Adrenal gland (tissue), 19 donors: ENCODE data around the gene RGMB. TPM values are rescaled to one million over a fixed set of nuclear protein-coding genes. Genes with fewer than 3 reads are reported as not detected.

Experiments
- DNase-seq, 7 donors: peaks; one replicate each; pipeline ENCODE4 v3.0.0-alpha.2; 2019 to 2020
- H3K27ac ChIP-seq, 5 donors: fragments of 200-600 bp; sonication (generic) in 4 of 5; 1 replicate in 3 of 5; 2 replicates in 2 of 5; pipeline versions ENCODE4 v1.5.1 to v1.8.0; 2016 to 2020; ENCODE audit warnings: mild to moderate bottlenecking in 1 of 5
- H3K27me3 ChIP-seq: fragments of 200-600 bp; 2 replicates; pipeline ENCODE4 v1.8.0; 2021
- H3K36me3 ChIP-seq, 2 donors: fragments of 200-600 bp; replicated peaks in 1 of 2; 1 replicate in 1 of 2; 2 replicates in 1 of 2; pipeline versions ENCODE4 v1.5.1 to v1.8.0; 2018 to 2022
- H3K4me1 ChIP-seq, 2 donors: fragments of 200-600 bp; replicated peaks in 1 of 2; 1 replicate in 1 of 2; 2 replicates in 1 of 2; pipeline versions ENCODE4 v1.5.1 to v1.8.0; 2018 to 2021
- H3K4me3 ChIP-seq, 4 donors: fragments of 200-600 bp; sonication (generic) in 3 of 4; one replicate each; pipeline ENCODE4 v1.5.1; 2016 to 2018
- H3K9me3 ChIP-seq, 3 donors: fragments of 200-600 bp; sonication (generic) in 1 of 3; replicated peaks in 1 of 3; 1 replicate in 2 of 3; 2 replicates in 1 of 3; pipeline versions ENCODE4 v1.5.1 to v1.8.0; 2016 to 2021
- POLR2A ChIP-seq, 2 donors: fragments of 450-650 bp; IDR thresholded peaks; one replicate each; pipeline ENCODE4 v1.6.1; 2017; ENCODE audit warnings: antibody characterized with exemption in 2 of 2, mild to moderate bottlenecking in 2 of 2, moderate library complexity in 1 of 2
- WGBS, 4 donors: extraction: QIAGEN DNeasy Blood & Tissue Kit in 2 of 4; methylation state at CpG; one replicate each; pipeline versions ENCODE4 v1.1.5 to v1.1.7; 2013 to 2017; 5-methylcytosine and 5-hydroxymethylcytosine counted together
- intact Hi-C, 2 donors: fragments of 100-400 bp; cut with DNase I; formaldehyde crosslinking; loops; one replicate each; pipeline versions ENCODE4 v1.14.1 to v1.15.0; 2022 to 2023
- long read RNA-seq, 10 donors: library from polyadenylated mRNA in 3 of 10; unstranded in 2 of 10; stranded (forward) in 1 of 10; transcript quantifications; one replicate each; pipeline ENCODE4 v2.0.0 and lab custom pipeline, GENCODE V29; 2021 to 2026
- polyA plus RNA-seq, 3 donors: library from polyadenylated mRNA; stranded (reverse); fragments of 200-250 nt in 2 of 3; fragments of 350-450 nt in 1 of 3; fragmentation: Illumina TruSeq in 1 of 3; extraction: RNeasy Lipid Tissue Mini Kit (QIAGEN cat#74804) in 1 of 3; gene quantifications; one replicate each; pipeline ENCODE4 v1.2.3, GENCODE V29; 2013 to 2014
- total RNA-seq, 9 donors: library from RNA; depleted of rRNA in 4 of 9; stranded (reverse); fragments of >200 nt in 4 of 9; fragments of 120-200 nt in 1 of 9; fragmentation: NEBNext Ultra II Directional in 1 of 9; extraction: Animal tissue kit (Norgen Biotek cat#: 25700) in 1 of 9; gene quantifications; one replicate each; pipeline versions ENCODE4 v1.1.0 to v1.2.4, GENCODE V29; 2013 to 2023
- TF ChIP-seq, protein P1 (sequence below), 6 experiments: fragments of 450-650 bp in 4 of 6; fragments of 200-600 bp in 2 of 6; sonication (generic) in 1 of 6; IDR thresholded peaks; 1 replicate in 5 of 6; 2 replicates in 1 of 6; pipeline versions ENCODE4 v1.5.1 to v1.8.0; 2016 to 2021; ENCODE audit warnings: antibody characterized with exemption in 6 of 6, mild to moderate bottlenecking in 2 of 6, moderate library complexity in 1 of 6
- donor health status: healthy with polysubstance abuse.
- donor health status: Bipolar disorder and iron deficiency.
- donor health status: DM: yes; HTN: yes; CAD: no.
- donor health status: DM: no; HTN: no; CAD: no.
- donor health status: DM: no; HTN: no; CAD: no.
- donor health status: DM: yes; HTN: yes; CAD: no.

The RGMB gene, protein sequence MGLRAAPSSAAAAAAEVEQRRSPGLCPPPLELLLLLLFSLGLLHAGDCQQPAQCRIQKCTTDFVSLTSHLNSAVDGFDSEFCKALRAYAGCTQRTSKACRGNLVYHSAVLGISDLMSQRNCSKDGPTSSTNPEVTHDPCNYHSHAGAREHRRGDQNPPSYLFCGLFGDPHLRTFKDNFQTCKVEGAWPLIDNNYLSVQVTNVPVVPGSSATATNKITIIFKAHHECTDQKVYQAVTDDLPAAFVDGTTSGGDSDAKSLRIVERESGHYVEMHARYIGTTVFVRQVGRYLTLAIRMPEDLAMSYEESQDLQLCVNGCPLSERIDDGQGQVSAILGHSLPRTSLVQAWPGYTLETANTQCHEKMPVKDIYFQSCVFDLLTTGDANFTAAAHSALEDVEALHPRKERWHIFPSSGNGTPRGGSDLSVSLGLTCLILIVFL
- 10 to 100 TPM in 5 of 9 donors, 1 to 10 TPM in 4; 7.1 to 14.4 (median 10.6) TPM for total RNA-seq
- 1 to 10 TPM; 1.0 to 8.0 (median 1.8) TPM for polyA plus RNA-seq
- long read RNA-seq, donor 1: 0 reads
- long read RNA-seq, donor 2: 0 reads
- long read RNA-seq, donor 3, full-length matches to known transcripts: 2 of 2 reads
- long read RNA-seq, donor 3, partial matches to known transcripts: 0 of 2 reads
- long read RNA-seq, donor 3, other reads (novel, unspliced or antisense): 0 of 2 reads
- long read RNA-seq, donor 4, partial matches to known transcripts: 1 of 3 reads
- long read RNA-seq, donor 4, other reads (novel, unspliced or antisense): 1 of 3 reads
- long read RNA-seq, donor 5, partial matches to known transcripts: 0 of 4 reads
- long read RNA-seq, donor 5, other reads (novel, unspliced or antisense): 0 of 4 reads
- long read RNA-seq, donor 6, partial matches to known transcripts: 2 of 4 reads
- long read RNA-seq, donor 6, other reads (novel, unspliced or antisense): 0 of 4 reads
- long read RNA-seq, donor 7: 0 reads
- long read RNA-seq, donor 8, transcript RGMB-207 (3 exons, 2,052 nt): major isoform, 6 of 6 reads
- long read RNA-seq, donor 8, partial matches to known transcripts: 0 of 6 reads
- long read RNA-seq, donor 8, other reads (novel, unspliced or antisense): 0 of 6 reads
- long read RNA-seq, donor 9, partial matches to known transcripts: 0 of 1 reads
- long read RNA-seq, donor 9, other reads (novel, unspliced or antisense): 0 of 1 reads
- long read RNA-seq, donor 10: 0 reads

DNA sequence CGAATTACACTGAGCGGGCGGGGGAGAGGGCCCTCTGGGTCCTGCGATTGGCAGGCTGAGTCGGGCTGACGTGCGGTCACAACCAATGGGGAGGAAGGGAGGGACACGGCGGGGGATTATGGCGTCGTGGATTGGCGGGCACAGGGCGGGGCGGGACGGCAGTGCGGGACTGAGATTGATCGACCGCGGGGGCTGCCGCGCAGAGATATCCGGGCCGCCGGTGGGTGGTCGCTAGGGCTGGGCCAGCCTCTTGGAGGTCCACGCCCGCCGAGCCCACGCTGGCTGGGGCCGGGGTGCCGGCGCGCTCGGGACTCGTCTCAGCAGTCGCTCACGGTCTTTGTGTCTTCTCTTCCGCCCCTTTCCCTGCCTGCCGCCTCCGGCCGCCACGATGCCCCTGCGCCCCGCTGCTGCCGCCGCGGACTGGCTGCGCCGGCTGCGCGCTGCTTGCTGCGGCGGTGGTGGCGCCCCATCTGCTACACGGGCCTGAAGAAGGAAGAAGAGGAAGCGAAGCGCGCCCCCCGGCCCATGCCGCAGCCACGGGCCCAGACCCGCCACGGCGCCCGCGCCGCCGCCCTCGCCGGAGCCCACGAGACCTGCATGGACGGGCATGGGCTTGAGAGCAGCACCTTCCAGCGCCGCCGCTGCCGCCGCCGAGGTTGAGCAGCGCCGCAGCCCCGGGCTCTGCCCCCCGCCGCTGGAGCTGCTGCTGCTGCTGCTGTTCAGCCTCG lies at the start of gene RGMB:
Gene RGMB (plus strand): TSS at position 200 of the 728 bp plus-strand sequence. CDS start 408 bp downstream, at position 608.
- no peaks in the 10 kb centered on the region for H3K36me3 ChIP-seq
- peak within 1 kb of the TSS; percentile 74 to 97 (median 94) for H3K27ac ChIP-seq
- peak; percentile 48 to 87 for TF ChIP-seq POLR2A (IDR thresholded peaks at IDR 0.05)
- TF ChIP-seq, protein P1, sequence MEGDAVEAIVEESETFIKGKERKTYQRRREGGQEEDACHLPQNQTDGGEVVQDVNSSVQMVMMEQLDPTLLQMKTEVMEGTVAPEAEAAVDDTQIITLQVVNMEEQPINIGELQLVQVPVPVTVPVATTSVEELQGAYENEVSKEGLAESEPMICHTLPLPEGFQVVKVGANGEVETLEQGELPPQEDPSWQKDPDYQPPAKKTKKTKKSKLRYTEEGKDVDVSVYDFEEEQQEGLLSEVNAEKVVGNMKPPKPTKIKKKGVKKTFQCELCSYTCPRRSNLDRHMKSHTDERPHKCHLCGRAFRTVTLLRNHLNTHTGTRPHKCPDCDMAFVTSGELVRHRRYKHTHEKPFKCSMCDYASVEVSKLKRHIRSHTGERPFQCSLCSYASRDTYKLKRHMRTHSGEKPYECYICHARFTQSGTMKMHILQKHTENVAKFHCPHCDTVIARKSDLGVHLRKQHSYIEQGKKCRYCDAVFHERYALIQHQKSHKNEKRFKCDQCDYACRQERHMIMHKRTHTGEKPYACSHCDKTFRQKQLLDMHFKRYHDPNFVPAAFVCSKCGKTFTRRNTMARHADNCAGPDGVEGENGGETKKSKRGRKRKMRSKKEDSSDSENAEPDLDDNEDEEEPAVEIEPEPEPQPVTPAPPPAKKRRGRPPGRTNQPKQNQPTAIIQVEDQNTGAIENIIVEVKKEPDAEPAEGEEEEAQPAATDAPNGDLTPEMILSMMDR (IDR thresholded peaks at IDR 0.05): peak in 1 of 6 experiments; percentile 15
- WGBS, 4 donors: 0 to 1% (median 0%) methylated on average over 6 to 84 of the region's 84 CpGs
- intact Hi-C loops: no loop called here
- H3K27me3 ChIP-seq: no peaks in the 10 kb centered on the region
- H3K9me3 ChIP-seq: no peaks in the 10 kb centered on the region
- peak; percentile 98 to 100 (median 99) for DNase-seq
- H3K4me3 ChIP-seq: peak within 1 kb of the TSS; percentile 58 to 92 (median 70)
- H3K4me1 ChIP-seq: peaks cover 13 to 52% of the 10 kb centered on the region in 2 donors

DNA sequence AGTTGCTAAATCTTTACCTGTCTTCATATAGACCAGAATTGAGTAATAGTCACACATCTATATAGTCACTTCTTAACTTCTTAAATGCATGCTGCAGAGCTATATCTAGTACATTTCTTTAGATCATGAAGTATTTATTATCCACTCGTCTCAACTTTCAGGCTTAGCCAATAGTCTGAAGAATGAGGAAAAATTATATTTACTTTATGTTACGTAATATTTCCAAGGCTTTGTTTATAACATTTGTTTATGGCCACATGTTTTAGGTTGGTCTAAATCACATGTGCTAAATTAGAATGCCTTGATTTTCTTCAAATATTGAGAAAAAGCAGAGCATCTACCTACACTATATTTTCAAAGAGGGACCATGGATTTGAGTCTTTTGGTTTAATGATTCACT lies 47.2 kb upstream of the RGMB start:
- DNase-seq: no peak
- Histone ChIP-seq H3K27me3 (no peaks in the 10 kb centered on the region), H3K4me1 (no peaks in the 10 kb centered on the region), H3K36me3 (no peaks in the 10 kb centered on the region), H3K4me3 (no peak overlapping the region), H3K9me3 (no peaks in the 10 kb centered on the region), H3K27ac (no peak overlapping the region)
- no peak for TF ChIP-seq POLR2A (IDR thresholded peaks at IDR 0.05)
- TF ChIP-seq, protein P1 (IDR thresholded peaks at IDR 0.05): no peak
- intact Hi-C loops: no loop called here
- WGBS, 4 donors: 69 to 88% (median 82%) methylated on average over 2 of the region's 2 CpGs

DNA sequence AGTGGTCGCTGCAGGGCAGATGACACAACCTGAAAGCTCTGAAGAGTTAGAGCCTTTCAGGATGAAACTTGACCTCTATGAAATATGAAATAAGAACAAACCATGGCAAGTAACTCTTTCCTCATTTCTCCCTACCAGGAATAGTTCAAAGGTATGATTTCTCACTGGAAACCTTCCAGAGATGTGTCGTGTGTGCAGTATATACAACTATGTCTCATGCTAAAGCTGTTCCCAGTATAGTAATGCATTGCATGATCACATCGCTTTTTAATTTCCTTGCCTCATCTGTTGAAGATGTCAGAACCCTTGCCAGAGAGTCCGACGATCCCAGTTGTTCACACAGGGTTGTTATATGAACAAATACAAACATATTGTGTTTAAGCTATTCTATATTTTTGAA lies 45.8 kb upstream of the RGMB start:
- Histone ChIP-seq H3K27ac (no peak overlapping the region), H3K36me3 (no peaks in the 10 kb centered on the region), H3K27me3 (no peaks in the 10 kb centered on the region), H3K4me1 (no peaks in the 10 kb centered on the region), H3K9me3 (no peaks in the 10 kb centered on the region), H3K4me3 (no peak overlapping the region)
- no peak for TF ChIP-seq POLR2A (IDR thresholded peaks at IDR 0.05)
- TF ChIP-seq, protein P1 (IDR thresholded peaks at IDR 0.05): no peak
- WGBS, 4 donors: 90 to 93% (median 92%) methylated on average over 5 of the region's 5 CpGs
- no peak for DNase-seq
- intact Hi-C loops: no loop called here
